Stimulated activated naive B cell treated with anti-CD40 and anti-IgM and Interleukin-4, amounts not matched to agents 10 μg/mL and 1 μg/mL and 100 μg/mL, for 72 hours (primary cell): ENCODE data around the gene CDK15.
A peak's percentile ranks its signal among the peaks of the same experiment; 100 is the strongest.

Experiments
- ATAC-seq, 2 donors: fragments of 150-1000 bp; cut with Tn5 transposase; replicated peaks; 2 replicates each; pipeline ENCODE4 v1.10.0; 2021; ENCODE audit warnings: moderate library complexity in 1 of 2
- DNase-seq: peaks from one replicate; pipeline ENCODE4 v3.0.0; 2021
- H3K27ac Mint-ChIP-seq: one replicate; pipeline ENCODE4 v1.8.0; 2022; ENCODE audit warnings: mild to moderate bottlenecking, mixed read lengths
- H3K27me3 Mint-ChIP-seq, 2 donors: one replicate each; pipeline ENCODE4 v1.8.0; 2022; ENCODE audit warnings: mixed read lengths in 2 of 2
- H3K36me3 Mint-ChIP-seq, 2 donors: one replicate each; pipeline ENCODE4 v1.8.0; 2022; ENCODE audit warnings: mixed read lengths in 2 of 2, mild to moderate bottlenecking in 1 of 2
- H3K4me1 Mint-ChIP-seq, 2 donors: one replicate each; pipeline ENCODE4 v1.8.0; 2022; ENCODE audit warnings: mixed read lengths in 2 of 2, mild to moderate bottlenecking in 1 of 2
- H3K4me3 Mint-ChIP-seq, 2 donors: one replicate each; pipeline ENCODE4 v1.8.0; 2022; ENCODE audit warnings: mild to moderate bottlenecking in 2 of 2, mixed read lengths in 2 of 2, moderate library complexity in 1 of 2
- H3K9me3 Mint-ChIP-seq, 2 donors: one replicate each; pipeline ENCODE4 v1.8.0; 2022; ENCODE audit warnings: mixed read lengths in 2 of 2, mild to moderate bottlenecking in 1 of 2

The CDK15 gene

GRCh38 chr2:201854221-201854801 is 48.0 kb downstream of the CDK15 start:
- ATAC-seq (no peak), DNase-seq (no peak)
- Mint-ChIP-seq H3K9me3 (no peaks in the 10 kb centered on the region), H3K27ac (no peak overlapping the region), H3K27me3 (peaks cover 25 to 26% of the 10 kb centered on the region in 2 donors), H3K36me3 (no peaks in the 10 kb centered on the region), H3K4me3 (no peak overlapping the region), H3K4me1 (peaks cover 2 to 11% of the 10 kb centered on the region in 2 donors)

- Mint-ChIP-seq H3K27ac (no peak overlapping the region), H3K27me3 (peaks cover 25 to 28% of the 10 kb centered on the region in 2 donors), H3K4me3 (no peak overlapping the region), H3K36me3 (no peaks in the 10 kb centered on the region), H3K9me3 (no peaks in the 10 kb centered on the region), H3K4me1 (peaks cover 2 to 11% of the 10 kb centered on the region in 2 donors)
- no peak for DNase-seq
- no peak for ATAC-seq
Observed at GRCh38 chr2:201854841-201855240, 48.5 kb downstream of the CDK15 start.

GRCh38 chr2:201855356-201855755 is 49.0 kb downstream of the CDK15 start:
- Mint-ChIP-seq H3K27me3 (peaks cover 25 to 31% of the 10 kb centered on the region in 2 donors), H3K36me3 (no peaks in the 10 kb centered on the region), H3K27ac (no peak overlapping the region), H3K4me1 (peaks cover 2 to 11% of the 10 kb centered on the region in 2 donors), H3K4me3 (no peak overlapping the region), H3K9me3 (no peaks in the 10 kb centered on the region)
- ATAC-seq, result no peak
- no peak for DNase-seq

GRCh38 chr2:201857326-201857725 is 51.0 kb downstream of the CDK15 start:
- Mint-ChIP-seq H3K9me3 (no peaks in the 10 kb centered on the region), H3K4me3 (no peak overlapping the region), H3K36me3 (no peaks in the 10 kb centered on the region), H3K27me3 (peaks cover 32 to 39% of the 10 kb centered on the region in 2 donors), H3K4me1 (peaks cover 6 to 17% of the 10 kb centered on the region in 2 donors), H3K27ac (no peak overlapping the region)
- DNase-seq, result no peak
- no peak for ATAC-seq

GRCh38 chr2:201858281-201859184 is 52.2 kb downstream of the CDK15 start:
- H3K4me1 Mint-ChIP-seq, result peaks cover 6 to 17% of the 10 kb centered on the region in 2 donors
- no peaks in the 10 kb centered on the region for H3K36me3 Mint-ChIP-seq
- ATAC-seq (peak in 1 of 2 donors; percentile 39), DNase-seq (no peak)
- no peaks in the 10 kb centered on the region for H3K9me3 Mint-ChIP-seq
- H3K27me3 Mint-ChIP-seq, result peaks cover 32 to 39% of the 10 kb centered on the region in 2 donors
- no peak overlapping the region for H3K27ac Mint-ChIP-seq
- H3K4me3 Mint-ChIP-seq, result peak overlapping the region in 1 of 2 donors; percentile 64

- DNase-seq (no peak), ATAC-seq (no peak)
- peaks cover 32 to 39% of the 10 kb centered on the region in 2 donors for H3K27me3 Mint-ChIP-seq
- no peak overlapping the region for H3K4me3 Mint-ChIP-seq
- no peaks in the 10 kb centered on the region for H3K36me3 Mint-ChIP-seq
- H3K9me3 Mint-ChIP-seq, result no peaks in the 10 kb centered on the region
- no peak overlapping the region for H3K27ac Mint-ChIP-seq
- H3K4me1 Mint-ChIP-seq, result peaks cover 6 to 17% of the 10 kb centered on the region in 2 donors
Observed at GRCh38 chr2:201859949-201860348, 53.6 kb downstream of the CDK15 start.

GRCh38 chr2:201860636-201861066 is 54.3 kb downstream of the CDK15 start:
- H3K27me3 Mint-ChIP-seq, result peaks cover 28 to 43% of the 10 kb centered on the region in 2 donors
- H3K9me3 Mint-ChIP-seq, result no peaks in the 10 kb centered on the region
- ATAC-seq, result peak; percentile 88
- H3K27ac Mint-ChIP-seq, result no peak overlapping the region
- peak; percentile 41 for DNase-seq
- no peaks in the 10 kb centered on the region for H3K36me3 Mint-ChIP-seq
- H3K4me1 Mint-ChIP-seq, result peaks cover 6 to 17% of the 10 kb centered on the region in 2 donors
- H3K4me3 Mint-ChIP-seq, result no peak overlapping the region

- Mint-ChIP-seq H3K36me3 (no peaks in the 10 kb centered on the region), H3K27me3 (peaks cover 20 to 35% of the 10 kb centered on the region in 2 donors)
- ATAC-seq, result no peak
Observed at GRCh38 chr2:201862843-201863242, 56.5 kb downstream of the CDK15 start.

GRCh38 chr2:201866643-201867473 is 60.5 kb downstream of the CDK15 start:
- ATAC-seq, result no peak
- Mint-ChIP-seq H3K4me1 (no peaks in the 10 kb centered on the region), H3K36me3 (no peaks in the 10 kb centered on the region), H3K27me3 (peaks cover 9 to 19% of the 10 kb centered on the region in 2 donors), H3K9me3 (peaks cover 0 to 2% of the 10 kb centered on the region in 2 donors), H3K27ac (no peak overlapping the region), H3K4me3 (no peak overlapping the region)
- no peak for DNase-seq

More at GRCh38 chr2:201862843-201863242, 56.5 kb downstream of the CDK15 start:
- DNase-seq, result no peak
- Mint-ChIP-seq H3K9me3 (no peaks in the 10 kb centered on the region), H3K27ac (no peak overlapping the region), H3K4me3 (no peak overlapping the region), H3K4me1 (peaks cover 6 to 17% of the 10 kb centered on the region in 2 donors)

- Mint-ChIP-seq H3K4me3 (no peak overlapping the region), H3K4me1 (no peaks in the 10 kb centered on the region), H3K36me3 (no peaks in the 10 kb centered on the region), H3K9me3 (peaks cover 0 to 2% of the 10 kb centered on the region in 2 donors), H3K27me3 (peaks cover 16 to 25% of the 10 kb centered on the region in 2 donors), H3K27ac (no peak overlapping the region)
- no peak for DNase-seq
- ATAC-seq, result no peak
Observed at GRCh38 chr2:201871471-201871870, 65.1 kb downstream of the CDK15 start.

GRCh38 chr2:201872591-201872990 is 66.3 kb downstream of the CDK15 start:
- peaks cover 16 to 25% of the 10 kb centered on the region in 2 donors for H3K27me3 Mint-ChIP-seq

GRCh38 chr2:201879996-201880395 is 73.7 kb downstream of the CDK15 start:
- no peaks in the 10 kb centered on the region for H3K36me3 Mint-ChIP-seq
- peaks cover 47 to 49% of the 10 kb centered on the region in 2 donors for H3K27me3 Mint-ChIP-seq
- H3K4me3 Mint-ChIP-seq, result no peak overlapping the region
- H3K4me1 Mint-ChIP-seq, result peaks cover 13 to 22% of the 10 kb centered on the region in 2 donors
- no peak for ATAC-seq
- H3K9me3 Mint-ChIP-seq, result no peaks in the 10 kb centered on the region
- DNase-seq, result no peak
- no peak overlapping the region for H3K27ac Mint-ChIP-seq

More at GRCh38 chr2:201872591-201872990, 66.3 kb downstream of the CDK15 start:
- ATAC-seq (no peak), DNase-seq (no peak)
- Mint-ChIP-seq H3K4me1 (no peaks in the 10 kb centered on the region), H3K36me3 (no peaks in the 10 kb centered on the region), H3K27ac (no peak overlapping the region), H3K4me3 (no peak overlapping the region), H3K9me3 (peaks cover 0 to 2% of the 10 kb centered on the region in 2 donors)

- H3K4me1 Mint-ChIP-seq, result peaks cover 13 to 22% of the 10 kb centered on the region in 2 donors
- peaks cover 49 to 52% of the 10 kb centered on the region in 2 donors for H3K27me3 Mint-ChIP-seq
- DNase-seq (no peak), ATAC-seq (no peak)
- H3K4me3 Mint-ChIP-seq, result no peak overlapping the region
- H3K9me3 Mint-ChIP-seq, result no peaks in the 10 kb centered on the region
- H3K27ac Mint-ChIP-seq, result no peak overlapping the region
- H3K36me3 Mint-ChIP-seq, result no peaks in the 10 kb centered on the region
Observed at GRCh38 chr2:201880579-201880978, 74.2 kb downstream of the CDK15 start.
